ENCODE results near the gene DLG3.

DNA sequence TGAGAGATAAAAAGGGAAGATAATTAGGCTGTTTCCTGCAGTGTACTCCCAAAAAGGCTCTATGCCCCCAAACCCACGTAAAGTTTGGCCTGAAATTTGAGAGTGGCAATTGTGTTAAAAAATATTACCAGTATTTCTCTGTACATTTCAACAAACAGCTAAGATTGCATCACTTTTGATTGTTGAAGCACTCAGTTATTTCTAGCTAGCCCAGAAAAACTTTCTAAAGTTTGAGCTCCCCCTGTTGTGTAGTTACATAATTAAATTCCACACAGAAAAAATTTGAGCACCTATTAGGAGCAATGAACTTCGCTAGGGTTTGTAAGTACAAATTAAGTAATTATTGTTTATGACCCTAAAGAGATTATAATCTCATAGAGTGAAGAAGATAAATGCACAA lies 109.4 kb downstream of the DLG3 start:
- TF ChIP-seq FOXK2 (IDR thresholded peaks at IDR 0.05) (no peak), FOXM1 (IDR thresholded peaks at IDR 0.05; ENCODE audit: borderline replicate concordance) (no peak), L3MBTL2 (conservative IDR thresholded peaks at IDR 0.05) (no peak), SUZ12 (IDR thresholded peaks at IDR 0.05) (no peak), ELF4 (IDR thresholded peaks at IDR 0.05) (no peak), BHLHE40 (IDR thresholded peaks at IDR 0.05; ENCODE audit: borderline replicate concordance) (no peak), FOXA1 (IDR thresholded peaks at IDR 0.05) (no peak), HDGF (IDR thresholded peaks at IDR 0.05; ENCODE audit: borderline replicate concordance) (no peak)
- TF ChIP-seq, protein P1, sequence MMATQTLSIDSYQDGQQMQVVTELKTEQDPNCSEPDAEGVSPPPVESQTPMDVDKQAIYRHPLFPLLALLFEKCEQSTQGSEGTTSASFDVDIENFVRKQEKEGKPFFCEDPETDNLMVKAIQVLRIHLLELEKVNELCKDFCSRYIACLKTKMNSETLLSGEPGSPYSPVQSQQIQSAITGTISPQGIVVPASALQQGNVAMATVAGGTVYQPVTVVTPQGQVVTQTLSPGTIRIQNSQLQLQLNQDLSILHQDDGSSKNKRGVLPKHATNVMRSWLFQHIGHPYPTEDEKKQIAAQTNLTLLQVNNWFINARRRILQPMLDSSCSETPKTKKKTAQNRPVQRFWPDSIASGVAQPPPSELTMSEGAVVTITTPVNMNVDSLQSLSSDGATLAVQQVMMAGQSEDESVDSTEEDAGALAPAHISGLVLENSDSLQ (IDR thresholded peaks at IDR 0.05), result no peak
